SK-N-SH (cell line): ENCODE data around the gene ZBTB46. TPM values are rescaled to one million over a fixed set of nuclear protein-coding genes. Genes with fewer than 3 reads are reported as not detected.

ENCODE experiments used
- CTCF ChIA-PET: fragments of 300-600, 350-600 bp; formaldehyde crosslinking; extraction: SDS; loops from one replicate; lab custom pipeline; 2021; lab: Yijun Ruan, JAX
- POLR2A ChIA-PET: fragments of 350-600 bp; sonication (Branson Sonifier 250); formaldehyde crosslinking; extraction: SDS; loops from one replicate; lab custom pipeline; 2020; ENCODE audit warnings: antibody characterized with exemption, inconsistent platforms; lab: Yijun Ruan, JAX
- DNase-seq: peaks from one replicate; pipeline ENCODE4 v3.0.0; 2012
- H2AFZ ChIP-seq: fragments of 200-600 bp; sonication (generic); 2 replicates; pipeline ENCODE4 v1.8.1; 2016; ENCODE audit warnings: antibody characterized with exemption, mild to moderate bottlenecking, low read depth
- H3F3A ChIP-seq: fragments of 200-600 bp; sonication (generic); replicated peaks from 2 replicates; pipeline ENCODE3; 2016; ENCODE audit warnings: antibody characterized with exemption, mild to moderate bottlenecking; ENCODE audit not compliant: insufficient read depth
- H3K27ac ChIP-seq, 2 experiments: fragments of 200-500 bp in 1 of 2; fragments of 200-600 bp in 1 of 2; sonication (Bioruptor generic) in 1 of 2; sonication (generic), shearing (Covaris generic) in 1 of 2; 2 replicates each; pipeline versions ENCODE4 v1.5.1 to v1.6.1; 2014 to 2016; ENCODE audit warnings: low read depth in 2 of 2, inconsistent platforms in 1 of 2, low read length in 1 of 2, mild to moderate bottlenecking in 1 of 2, mixed read lengths in 1 of 2
- H3K27me3 ChIP-seq: fragments of 200-600 bp; sonication (generic), shearing (Covaris generic); 2 replicates; pipeline ENCODE4 v1.6.1; 2016; ENCODE audit warnings: mixed run types; ENCODE audit not compliant: insufficient read depth
- H3K36me3 ChIP-seq, 2 experiments: fragments of 200-500 bp in 1 of 2; fragments of 200-600 bp in 1 of 2; sonication (Bioruptor generic) in 1 of 2; sonication (generic) in 1 of 2; replicated peaks in 1 of 2; 2 replicates each; pipeline versions ENCODE3 to v1.5.1; 2014 to 2016; ENCODE audit warnings: low read length in 1 of 2, mild to moderate bottlenecking in 1 of 2; ENCODE audit not compliant: insufficient read depth in 2 of 2, control insufficient read depth in 1 of 2
- H3K4me1 ChIP-seq, 2 experiments: fragments of 200-500 bp in 1 of 2; fragments of 200-600 bp in 1 of 2; sonication (Bioruptor generic) in 1 of 2; sonication (generic), shearing (Covaris generic) in 1 of 2; 2 replicates each; pipeline versions ENCODE4 v1.5.1 to v1.6.1; 2014 to 2016; ENCODE audit warnings: low read depth in 1 of 2, low read length in 1 of 2, mixed run types in 1 of 2; ENCODE audit not compliant: insufficient read depth in 2 of 2, control insufficient read depth in 1 of 2
- H3K4me2 ChIP-seq: fragments of 200-600 bp; sonication (generic), shearing (Covaris generic); 2 replicates; pipeline ENCODE4 v1.6.1; 2017; ENCODE audit warnings: mixed run types
- H3K4me3 ChIP-seq, 2 experiments: fragments of 200-500 bp in 1 of 2; fragments of 200-600 bp in 1 of 2; sonication (Bioruptor generic) in 1 of 2; sonication (generic), shearing (Covaris generic) in 1 of 2; 2 replicates each; pipeline versions ENCODE4 v1.5.1 to v1.8.1; 2014 to 2016; ENCODE audit warnings: low read depth in 2 of 2, inconsistent platforms in 1 of 2, low read length in 1 of 2, mild to moderate bottlenecking in 1 of 2, mixed read lengths in 1 of 2, moderate library complexity in 1 of 2
- H3K79me2 ChIP-seq: fragments of 200-600 bp; sonication (generic); 2 replicates; pipeline ENCODE4 v1.8.1; 2017; ENCODE audit warnings: mild to moderate bottlenecking; ENCODE audit not compliant: insufficient read depth
- H3K9ac ChIP-seq: fragments of 200-600 bp; sonication (generic); 2 replicates; pipeline ENCODE4 v1.6.1; 2017; ENCODE audit warnings: mixed run types
- H3K9me2 ChIP-seq: fragments of 200-600 bp; sonication (generic); 2 replicates; pipeline ENCODE4 v1.6.1; 2017; ENCODE audit warnings: mixed run types
- H3K9me3 ChIP-seq: fragments of 200-600 bp; sonication (generic); 2 replicates; pipeline ENCODE4 v1.6.1; 2017; ENCODE audit warnings: mixed run types, mild to moderate bottlenecking, moderate library complexity
- H4K20me1 ChIP-seq: fragments of 200-600 bp; sonication (generic); 2 replicates; pipeline ENCODE4 v1.6.1; 2017; ENCODE audit warnings: mild to moderate bottlenecking, mixed run types; ENCODE audit not compliant: insufficient read depth
- CHD2 ChIP-seq: fragments of 150-350 bp; IDR thresholded peaks from 2 replicates; pipeline ENCODE4 v1.6.1; 2018; ENCODE audit warnings: low read length; ENCODE audit not compliant: partially characterized antibody
- EZH2phosphoT487 ChIP-seq: fragments of 200-600 bp; sonication (generic); IDR thresholded peaks from 2 replicates; pipeline ENCODE4 v1.6.1; 2017; ENCODE audit warnings: low read depth, mixed run types, mild to moderate bottlenecking, antibody characterized with exemption, moderate library complexity, borderline replicate concordance
- FOSL2 ChIP-seq: IDR thresholded peaks from 2 replicates; pipeline ENCODE4 v1.4.0; 2012; ENCODE audit warnings: low read depth, mild to moderate bottlenecking, moderate library complexity, borderline replicate concordance
- NRF1 ChIP-seq: IDR thresholded peaks from 2 replicates; pipeline ENCODE4 v1.6.1; 2012; ENCODE audit warnings: low read depth, mild to moderate bottlenecking, low read length
- POLR2AphosphoS5 ChIP-seq: IDR thresholded peaks from 2 replicates; pipeline ENCODE4 v1.6.1; 2012; ENCODE audit warnings: low read depth, low read length
- RCOR1 ChIP-seq: fragments of 150-350 bp; IDR thresholded peaks from 2 replicates; pipeline ENCODE4 v1.6.1; 2017; ENCODE audit warnings: antibody characterized with exemption, low read length
- RFX5 ChIP-seq: IDR thresholded peaks from 2 replicates; pipeline ENCODE4 v1.6.1; 2012; ENCODE audit warnings: mild to moderate bottlenecking, improper control_type of control experiment, low read length
- SIN3A ChIP-seq: IDR thresholded peaks from 2 replicates; pipeline ENCODE4 v1.6.1; 2012; ENCODE audit warnings: low read depth, mild to moderate bottlenecking, low read length, moderate library complexity, borderline replicate concordance
- TCF12 ChIP-seq: IDR thresholded peaks from 2 replicates; pipeline ENCODE4 v1.4.0; 2012
- TEAD4 ChIP-seq: IDR thresholded peaks from 2 replicates; pipeline ENCODE4 v1.4.0; 2012; ENCODE audit warnings: mild to moderate bottlenecking, borderline replicate concordance; ENCODE audit not compliant: insufficient read depth
- YY1 ChIP-seq: IDR thresholded peaks from 2 replicates; pipeline ENCODE4 v1.4.0; 2012; ENCODE audit warnings: low read depth, mild to moderate bottlenecking
- WGBS: methylation state at CpG from one replicate; pipeline ENCODE4 v1.1.6; 2017; ENCODE audit warnings: low lambda C conversion rate; 5-methylcytosine and 5-hydroxymethylcytosine counted together
- polyA plus RNA-seq, 3 experiments: library from polyadenylated mRNA; depleted of rRNA; stranded (reverse); fragments of >200 nt; gene quantifications; 2 replicates each; pipeline ENCODE4 v1.2.3, GENCODE V29; 2012
- TF ChIP-seq, protein P1 (sequence below): IDR thresholded peaks from 2 replicates; pipeline ENCODE4; 2012
- TF ChIP-seq, protein P2 (sequence below): IDR thresholded peaks from 2 replicates; pipeline ENCODE4 v1.4.0; 2012; ENCODE audit warnings: low read depth, borderline replicate concordance
- TF ChIP-seq, protein P3 (sequence below): fragments of 200-600 bp; sonication (generic); IDR thresholded peaks from 2 replicates; pipeline ENCODE4 v1.6.1; 2017; ENCODE audit warnings: antibody characterized with exemption, mild to moderate bottlenecking, moderate library complexity

The ZBTB46 gene
- polyA plus RNA-seq, 1 of the 3 experiments (the other 2 are of a cell fraction) = 0.15 TPM

DNA sequence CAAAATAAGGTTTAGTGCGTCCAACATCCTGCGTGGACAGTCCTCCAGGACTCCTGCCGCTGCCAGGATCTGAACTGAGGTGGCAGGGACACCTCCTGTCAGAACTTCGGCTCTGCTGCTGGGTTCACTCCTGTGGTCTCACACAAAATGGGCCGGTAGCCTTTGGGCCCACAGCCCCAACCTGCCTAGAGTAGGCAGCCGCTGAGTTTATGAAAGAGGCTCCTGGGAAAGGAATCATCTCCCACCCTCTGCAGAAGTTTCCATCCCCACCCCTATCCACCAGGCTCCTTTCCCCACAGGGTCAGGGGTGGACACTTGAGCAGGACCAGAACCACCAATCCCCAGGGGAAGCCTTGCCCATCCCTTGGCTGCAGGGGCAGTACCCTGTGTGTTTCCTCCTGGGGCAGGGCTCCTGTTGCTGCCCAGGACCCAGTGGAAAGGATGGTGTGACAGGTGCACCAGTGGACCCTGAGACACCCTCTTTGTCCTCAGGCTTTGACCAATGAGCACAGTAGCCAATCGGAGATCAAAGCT lies 28.2 kb upstream of the ZBTB46 start:
- CTCF ChIA-PET = interaction anchor here (0.7 to 2.3 kb wide), 8 partner anchors 16 to 121 kb away, joined by 3 to 11 read pairs (median 3); partner anchors contain the start of gene PRPF6
- POLR2A ChIA-PET = no interaction called here
- Histone ChIP-seq H3K9me2 (no peaks in the 10 kb centered on the region), H3K27ac (peak overlapping the region in 1 of 2 experiments; percentile 76; a peak in 2 of 4 replicates), H3F3A (no peaks in the 10 kb centered on the region), H3K9ac (no peak overlapping the region), H3K4me3 (no peak overlapping the region), H3K4me1 (peaks cover 0 to 53% of the 10 kb centered on the region in 2 experiments; a peak in 1 of 4 replicates), H3K36me3 (peaks cover 0 to 13% of the 10 kb centered on the region in 2 experiments), H3K9me3 (no peaks in the 10 kb centered on the region), H4K20me1 (no peaks in the 10 kb centered on the region), H3K27me3 (no peaks in the 10 kb centered on the region), H2AFZ (no peak overlapping the region), H3K4me2 (no peak overlapping the region)
- DNase-seq = no peak
- WGBS = 88% methylated on average over 5 of the region's 7 CpGs
- no peak for TF ChIP-seq EZH2phosphoT487
- no peak for TF ChIP-seq CHD2
- TF ChIP-seq FOSL2 = no peak
- no peak for TF ChIP-seq NRF1
- no peak for TF ChIP-seq TEAD4
- TF ChIP-seq TCF12 = no peak
- TF ChIP-seq POLR2AphosphoS5 = no peak
- TF ChIP-seq, protein P1, sequence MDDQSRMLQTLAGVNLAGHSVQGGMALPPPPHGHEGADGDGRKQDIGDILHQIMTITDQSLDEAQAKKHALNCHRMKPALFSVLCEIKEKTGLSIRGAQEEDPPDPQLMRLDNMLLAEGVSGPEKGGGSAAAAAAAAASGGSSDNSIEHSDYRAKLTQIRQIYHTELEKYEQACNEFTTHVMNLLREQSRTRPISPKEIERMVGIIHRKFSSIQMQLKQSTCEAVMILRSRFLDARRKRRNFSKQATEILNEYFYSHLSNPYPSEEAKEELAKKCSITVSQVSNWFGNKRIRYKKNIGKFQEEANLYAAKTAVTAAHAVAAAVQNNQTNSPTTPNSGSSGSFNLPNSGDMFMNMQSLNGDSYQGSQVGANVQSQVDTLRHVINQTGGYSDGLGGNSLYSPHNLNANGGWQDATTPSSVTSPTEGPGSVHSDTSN = no peak
- no peak for TF ChIP-seq YY1
- TF ChIP-seq RFX5 = no peak
- no peak for TF ChIP-seq RCOR1
- TF ChIP-seq, protein P2, sequence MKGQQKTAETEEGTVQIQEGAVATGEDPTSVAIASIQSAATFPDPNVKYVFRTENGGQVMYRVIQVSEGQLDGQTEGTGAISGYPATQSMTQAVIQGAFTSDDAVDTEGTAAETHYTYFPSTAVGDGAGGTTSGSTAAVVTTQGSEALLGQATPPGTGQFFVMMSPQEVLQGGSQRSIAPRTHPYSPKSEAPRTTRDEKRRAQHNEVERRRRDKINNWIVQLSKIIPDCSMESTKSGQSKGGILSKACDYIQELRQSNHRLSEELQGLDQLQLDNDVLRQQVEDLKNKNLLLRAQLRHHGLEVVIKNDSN = no peak
- no peak for TF ChIP-seq SIN3A
- TF ChIP-seq, protein P3, sequence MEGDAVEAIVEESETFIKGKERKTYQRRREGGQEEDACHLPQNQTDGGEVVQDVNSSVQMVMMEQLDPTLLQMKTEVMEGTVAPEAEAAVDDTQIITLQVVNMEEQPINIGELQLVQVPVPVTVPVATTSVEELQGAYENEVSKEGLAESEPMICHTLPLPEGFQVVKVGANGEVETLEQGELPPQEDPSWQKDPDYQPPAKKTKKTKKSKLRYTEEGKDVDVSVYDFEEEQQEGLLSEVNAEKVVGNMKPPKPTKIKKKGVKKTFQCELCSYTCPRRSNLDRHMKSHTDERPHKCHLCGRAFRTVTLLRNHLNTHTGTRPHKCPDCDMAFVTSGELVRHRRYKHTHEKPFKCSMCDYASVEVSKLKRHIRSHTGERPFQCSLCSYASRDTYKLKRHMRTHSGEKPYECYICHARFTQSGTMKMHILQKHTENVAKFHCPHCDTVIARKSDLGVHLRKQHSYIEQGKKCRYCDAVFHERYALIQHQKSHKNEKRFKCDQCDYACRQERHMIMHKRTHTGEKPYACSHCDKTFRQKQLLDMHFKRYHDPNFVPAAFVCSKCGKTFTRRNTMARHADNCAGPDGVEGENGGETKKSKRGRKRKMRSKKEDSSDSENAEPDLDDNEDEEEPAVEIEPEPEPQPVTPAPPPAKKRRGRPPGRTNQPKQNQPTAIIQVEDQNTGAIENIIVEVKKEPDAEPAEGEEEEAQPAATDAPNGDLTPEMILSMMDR = no peak
- TF ChIP-seq, all 33 proteins: peak for 0
- H3K79me2 ChIP-seq = peaks cover 11% of the 10 kb centered on the region
